Measurements from ENCODE around the gene PIAS1. TPM values are rescaled to one million over a fixed set of nuclear protein-coding genes. Genes with fewer than 3 reads are reported as not detected.

PIAS1 gene
- total and polyA plus RNA-seq, 2 donors (not counting 3 experiments of a cell fraction or from before 2014, with no cell fraction given) = 23.7 to 24.2 TPM

DNA sequence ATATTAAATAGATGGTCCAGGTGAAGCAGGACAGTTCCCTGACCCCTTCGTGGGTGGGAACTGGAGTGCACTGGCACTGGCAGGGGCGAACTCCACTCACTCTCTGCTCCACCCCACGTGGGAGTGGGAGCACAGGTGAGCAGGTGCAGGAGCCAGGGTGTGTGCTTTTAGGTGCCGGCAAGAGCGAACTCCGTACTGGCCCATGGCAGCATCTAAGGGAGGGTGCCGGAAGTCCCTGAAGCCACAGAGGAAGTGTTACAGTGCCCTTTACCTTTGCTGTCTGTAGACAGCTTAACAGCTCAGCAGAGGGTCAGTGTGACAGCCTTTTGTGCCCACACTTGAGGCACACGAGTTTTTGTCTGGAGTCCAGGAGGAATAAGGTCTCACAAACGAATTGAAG, 26.7 kb upstream of the PIAS1 start:
- Histone ChIP-seq H4K20me1 (replicated peaks; ENCODE audit: control insufficient read depth, extremely low read depth, insufficient read depth, low read length) (no peaks in the 10 kb centered on the region), H3K9me3 (replicated peaks; ENCODE audit: control insufficient read depth, insufficient read depth, low read length) (no peaks in the 10 kb centered on the region), H3K4me2 (ENCODE audit: insufficient read depth, low read length) (no peak overlapping the region), H3K27me3 (ENCODE audit: control insufficient read depth in 2 of 2, insufficient read depth in 2 of 2, low read length in 2 of 2) (peaks cover 0 to 1% of the 10 kb centered on the region in 2 experiments), H3K36me3 (ENCODE audit: control insufficient read depth in 2 of 2, extremely low read depth in 1 of 2, insufficient read depth in 2 of 2, low read length in 2 of 2) (no peaks in the 10 kb centered on the region), H3K79me2 (ENCODE audit: control insufficient read depth, insufficient read depth, low read length) (no peaks in the 10 kb centered on the region), H3K9me1 (replicated peaks; ENCODE audit: control insufficient read depth, extremely low read depth, insufficient read depth, low read length) (no peaks in the 10 kb centered on the region), H3K4me3 (replicated peaks in 1 of 3; ENCODE audit: insufficient read depth in 1 of 3, low read depth in 1 of 3, low read length in 3 of 3) (no peak overlapping the region), H3K27ac (ENCODE audit: insufficient read depth, low read depth, low read length) (no peak overlapping the region), H3K9ac (replicated peaks; ENCODE audit: extremely low read depth, insufficient read depth, low read length) (no peak overlapping the region), H2AFZ (ENCODE audit: low read depth, low read length) (no peak overlapping the region), H3K4me1 (ENCODE audit: control insufficient read depth, extremely low read depth, insufficient read depth, low read length) (no peaks in the 10 kb centered on the region)
- BruUV-seq (replicated peaks) = no TSS peak
- ChIA-PET CTCF (no interaction called here), POLR2A (no interaction called here)
- intact Hi-C loops (cut with micrococcal nuclease) = no loop called here
- dilution Hi-C loops (cut with MboI; ENCODE audit: extremely low pct_ligation_motif_present, low sequenced_read_pairs) = no loop called here
- TF ChIP-seq JUN (IDR thresholded peaks at IDR 0.05; ENCODE audit: borderline replicate concordance, insufficient read depth, insufficient read length, low read depth) = no peak
- TF ChIP-seq, protein P1, sequence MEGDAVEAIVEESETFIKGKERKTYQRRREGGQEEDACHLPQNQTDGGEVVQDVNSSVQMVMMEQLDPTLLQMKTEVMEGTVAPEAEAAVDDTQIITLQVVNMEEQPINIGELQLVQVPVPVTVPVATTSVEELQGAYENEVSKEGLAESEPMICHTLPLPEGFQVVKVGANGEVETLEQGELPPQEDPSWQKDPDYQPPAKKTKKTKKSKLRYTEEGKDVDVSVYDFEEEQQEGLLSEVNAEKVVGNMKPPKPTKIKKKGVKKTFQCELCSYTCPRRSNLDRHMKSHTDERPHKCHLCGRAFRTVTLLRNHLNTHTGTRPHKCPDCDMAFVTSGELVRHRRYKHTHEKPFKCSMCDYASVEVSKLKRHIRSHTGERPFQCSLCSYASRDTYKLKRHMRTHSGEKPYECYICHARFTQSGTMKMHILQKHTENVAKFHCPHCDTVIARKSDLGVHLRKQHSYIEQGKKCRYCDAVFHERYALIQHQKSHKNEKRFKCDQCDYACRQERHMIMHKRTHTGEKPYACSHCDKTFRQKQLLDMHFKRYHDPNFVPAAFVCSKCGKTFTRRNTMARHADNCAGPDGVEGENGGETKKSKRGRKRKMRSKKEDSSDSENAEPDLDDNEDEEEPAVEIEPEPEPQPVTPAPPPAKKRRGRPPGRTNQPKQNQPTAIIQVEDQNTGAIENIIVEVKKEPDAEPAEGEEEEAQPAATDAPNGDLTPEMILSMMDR (IDR thresholded peaks at IDR 0.05; ENCODE audit: extremely low read depth in 1 of 2, insufficient read depth in 1 of 2, low read depth in 1 of 2, low read length in 2 of 2) = no peak
- no peak for TF ChIP-seq GATA2 (IDR thresholded peaks at IDR 0.05; ENCODE audit: insufficient read depth, insufficient read length, low read depth, low read length)
- TF ChIP-seq POLR2A (IDR thresholded peaks at IDR 0.05; ENCODE audit: low read depth, low read length) = no peak
- TF ChIP-seq, protein P2, sequence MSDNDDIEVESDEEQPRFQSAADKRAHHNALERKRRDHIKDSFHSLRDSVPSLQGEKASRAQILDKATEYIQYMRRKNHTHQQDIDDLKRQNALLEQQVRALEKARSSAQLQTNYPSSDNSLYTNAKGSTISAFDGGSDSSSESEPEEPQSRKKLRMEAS (IDR thresholded peaks at IDR 0.05; ENCODE audit: insufficient read depth, insufficient read length) = no peak
- TF ChIP-seq EZH2 (IDR thresholded peaks at IDR 0.05; ENCODE audit: borderline replicate concordance, low read depth, low read length, severe bottlenecking) = no peak
- no peak for TF ChIP-seq POLR2AphosphoS5 (IDR thresholded peaks at IDR 0.05; ENCODE audit: insufficient read depth, low read depth, low read length)
- no peak for TF ChIP-seq FOS (IDR thresholded peaks at IDR 0.05; ENCODE audit: borderline replicate concordance, insufficient read depth, low read length)
- no peak for TF ChIP-seq MYC (IDR thresholded peaks at IDR 0.05; ENCODE audit: low read depth, low read length)
- no peak for DNase-seq (ENCODE audit: low read depth, low spot score)
- FAIRE-seq = no peak

Measured in endothelial cell of umbilical vein (primary cell).